Measurements from ENCODE around the gene LYPLAL1.

- TF ChIP-seq CTCF (IDR thresholded peaks at IDR 0.05) (no peak), ZFX (IDR thresholded peaks at IDR 0.05; ENCODE audit: borderline replicate concordance) (no peak)
These were observed 84.1 kb downstream of the LYPLAL1 start for GRCh38 chr1:219257751-219258150.

All from 22Rv1 (cell line).